Prostate gland (tissue), 2 donors: ENCODE results near the gene AUTS2. TPM values are rescaled to one million over a fixed set of nuclear protein-coding genes. Genes with fewer than 3 reads are reported as not detected.

Experiments
- DNase-seq: peaks from one replicate; pipeline ENCODE4 v3.0.0-alpha.2; 2019; ENCODE audit warnings: low spot score
- H3K27ac ChIP-seq, 2 donors: fragments of 200-600 bp; sonication (generic); 2 replicates each; pipeline ENCODE4 v1.5.1; 2017 to 2019
- H3K27me3 ChIP-seq: fragments of 200-600 bp; sonication (generic); replicated peaks from 2 replicates; pipeline ENCODE4 v1.5.1; 2019; ENCODE audit not compliant: insufficient read depth
- H3K36me3 ChIP-seq, 2 donors: fragments of 200-600 bp; sonication (generic); 1 replicate in 1 of 2; 2 replicates in 1 of 2; pipeline versions ENCODE4 v1.5.1 to v1.8.1; 2017 to 2019
- H3K4me1 ChIP-seq: fragments of 200-600 bp; sonication (generic); replicated peaks from 2 replicates; pipeline ENCODE4 v1.5.1; 2019
- H3K4me3 ChIP-seq, 2 donors: fragments of 200-600 bp; sonication (generic); 2 replicates each; pipeline ENCODE4 v1.5.1; 2017 to 2019
- H3K9me3 ChIP-seq: fragments of 200-600 bp; sonication (generic); 2 replicates; pipeline ENCODE4 v1.5.1; 2017
- POLR2A ChIP-seq: fragments of 450-650 bp; IDR thresholded peaks from one replicate; pipeline ENCODE4 v1.6.1; 2016; ENCODE audit warnings: antibody characterized with exemption, mild to moderate bottlenecking
- POLR2AphosphoS5 ChIP-seq: sonication (generic); formaldehyde crosslinking; IDR thresholded peaks from one replicate; pipeline ENCODE4 v1.6.1; 2017; ENCODE audit warnings: antibody characterized with exemption
- WGBS: methylation state at CpG from one replicate; pipeline ENCODE4 v1.1.5; 2018; 5-methylcytosine and 5-hydroxymethylcytosine counted together
- intact Hi-C: fragments of 100-400 bp; cut with DNase I; formaldehyde crosslinking; loops from one replicate; pipeline ENCODE4 v1.14.2; 2022
- total RNA-seq, 2 donors: library from RNA; depleted of rRNA; stranded (reverse); fragments of >200 nt; gene quantifications; one replicate each; pipeline ENCODE4 v1.1.0, GENCODE V29; 2016
- TF ChIP-seq, protein P1 (sequence below), 4 experiments: fragments of 200-600 bp in 2 of 4; fragments of 450-650 bp in 2 of 4; sonication (generic) in 2 of 4; IDR thresholded peaks; 1 replicate in 3 of 4; 2 replicates in 1 of 4; pipeline ENCODE4 v1.5.1; 2016 to 2019; ENCODE audit warnings: antibody characterized with exemption in 4 of 4, mild to moderate bottlenecking in 2 of 4, moderate library complexity in 2 of 4

The AUTS2 gene
- total RNA-seq, 2 donors from 2014 or later = 25.0 to 55.2 TPM

DNA sequence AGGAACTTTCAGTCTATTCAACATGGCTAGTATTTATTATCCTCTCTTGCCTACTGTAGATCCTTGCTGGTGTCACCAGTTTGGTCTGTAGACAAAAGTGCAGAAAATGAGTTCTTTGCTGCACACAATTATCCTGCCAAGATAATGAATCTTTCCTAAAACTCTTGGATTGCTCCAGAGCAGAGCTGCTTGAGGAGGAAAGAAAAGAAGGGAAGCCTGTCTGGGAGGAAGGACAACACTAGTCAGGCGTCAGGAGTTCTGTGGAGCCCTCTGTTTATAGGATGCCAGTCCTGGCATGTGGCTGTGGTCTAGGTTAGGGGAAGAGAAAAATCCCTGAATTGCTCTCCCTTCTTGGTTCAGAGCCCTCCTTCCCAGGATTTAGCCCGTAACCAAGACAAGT, 1103.7 kb downstream of the AUTS2 start:
- no peak for DNase-seq
- H3K4me1 ChIP-seq = peaks cover 4% of the 10 kb centered on the region
- no peaks in the 10 kb centered on the region for H3K9me3 ChIP-seq
- H3K36me3 ChIP-seq = no peaks in the 10 kb centered on the region
- no peak overlapping the region for H3K27ac ChIP-seq
- H3K4me3 ChIP-seq = no peak overlapping the region
- intact Hi-C loops = loop anchor here (5.0 kb wide), 1 partner anchor 650 kb away; no protein-coding TSS in a partner anchor
- H3K27me3 ChIP-seq = no peaks in the 10 kb centered on the region
- no peak for TF ChIP-seq POLR2AphosphoS5
- WGBS = 58% methylated on average over 2 of the region's 2 CpGs

DNA sequence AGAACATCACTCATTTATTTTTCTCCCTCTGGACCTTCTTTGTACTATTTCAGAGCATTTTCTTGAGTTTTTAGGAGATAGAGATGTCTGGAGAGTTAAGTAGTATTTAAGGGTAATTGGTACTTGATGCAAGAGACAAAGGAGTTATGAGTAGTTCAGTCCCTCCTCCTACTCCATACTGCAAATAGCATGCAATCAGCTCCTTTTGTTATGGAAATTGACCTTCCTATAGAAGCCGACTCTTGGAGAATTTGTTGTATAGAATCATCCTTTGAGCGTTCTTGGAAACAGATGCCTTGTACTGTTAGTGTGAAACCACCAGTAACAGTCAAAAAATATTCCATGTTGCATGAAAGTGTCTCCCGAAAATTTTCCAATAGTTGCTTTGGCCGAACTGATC, 1105.5 kb downstream of the AUTS2 start:
- Histone ChIP-seq H3K27ac (no peak overlapping the region), H3K4me3 (no peak overlapping the region), H3K27me3 (no peaks in the 10 kb centered on the region), H3K9me3 (no peaks in the 10 kb centered on the region), H3K36me3 (no peaks in the 10 kb centered on the region), H3K4me1 (peaks cover 4% of the 10 kb centered on the region)
- TF ChIP-seq, protein P1, sequence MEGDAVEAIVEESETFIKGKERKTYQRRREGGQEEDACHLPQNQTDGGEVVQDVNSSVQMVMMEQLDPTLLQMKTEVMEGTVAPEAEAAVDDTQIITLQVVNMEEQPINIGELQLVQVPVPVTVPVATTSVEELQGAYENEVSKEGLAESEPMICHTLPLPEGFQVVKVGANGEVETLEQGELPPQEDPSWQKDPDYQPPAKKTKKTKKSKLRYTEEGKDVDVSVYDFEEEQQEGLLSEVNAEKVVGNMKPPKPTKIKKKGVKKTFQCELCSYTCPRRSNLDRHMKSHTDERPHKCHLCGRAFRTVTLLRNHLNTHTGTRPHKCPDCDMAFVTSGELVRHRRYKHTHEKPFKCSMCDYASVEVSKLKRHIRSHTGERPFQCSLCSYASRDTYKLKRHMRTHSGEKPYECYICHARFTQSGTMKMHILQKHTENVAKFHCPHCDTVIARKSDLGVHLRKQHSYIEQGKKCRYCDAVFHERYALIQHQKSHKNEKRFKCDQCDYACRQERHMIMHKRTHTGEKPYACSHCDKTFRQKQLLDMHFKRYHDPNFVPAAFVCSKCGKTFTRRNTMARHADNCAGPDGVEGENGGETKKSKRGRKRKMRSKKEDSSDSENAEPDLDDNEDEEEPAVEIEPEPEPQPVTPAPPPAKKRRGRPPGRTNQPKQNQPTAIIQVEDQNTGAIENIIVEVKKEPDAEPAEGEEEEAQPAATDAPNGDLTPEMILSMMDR (IDR thresholded peaks at IDR 0.05) = no peak
- TF ChIP-seq POLR2AphosphoS5 (no peak), POLR2A (no peak)
- intact Hi-C loops = loop anchor here (5.0 kb wide), 1 partner anchor 651 kb away; no protein-coding TSS in a partner anchor
- no peak for DNase-seq
- WGBS = 98% methylated on average over 4 of the region's 4 CpGs

DNA sequence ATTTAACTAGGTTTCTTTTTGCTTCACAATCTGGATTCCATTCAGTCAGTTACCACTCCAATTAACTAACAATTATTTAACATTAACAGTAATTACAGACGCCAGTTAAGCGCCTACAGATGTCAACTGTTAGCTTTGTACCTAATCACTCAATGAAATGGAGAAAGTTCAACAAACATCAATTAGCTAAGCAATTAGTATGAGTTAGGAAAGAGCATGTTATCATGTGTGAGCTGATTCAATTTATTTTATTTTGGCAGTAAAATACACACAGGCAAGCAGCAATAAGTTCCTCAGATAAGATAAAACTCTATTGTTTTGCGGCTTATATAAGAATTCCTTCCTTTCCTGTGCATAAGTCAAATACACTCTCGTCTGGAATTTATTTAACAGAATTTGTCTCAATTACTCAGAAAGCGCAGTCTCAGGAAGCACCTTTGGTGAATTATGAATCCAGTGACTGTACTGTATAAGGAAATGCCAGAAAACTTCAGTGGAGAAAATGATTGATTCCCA, 1106.6 kb downstream of the AUTS2 start:
- Histone ChIP-seq H3K27ac (no peak overlapping the region), H3K36me3 (no peaks in the 10 kb centered on the region), H3K4me1 (peaks cover 9% of the 10 kb centered on the region), H3K4me3 (no peak overlapping the region), H3K9me3 (no peaks in the 10 kb centered on the region), H3K27me3 (no peaks in the 10 kb centered on the region)
- intact Hi-C loops = loop anchor here (5.0 kb wide), 1 partner anchor 653 kb away; no protein-coding TSS in a partner anchor
- 62% methylated on average over 5 of the region's 5 CpGs for WGBS
- DNase-seq = no peak
- no peak for TF ChIP-seq POLR2AphosphoS5
- TF ChIP-seq, protein P1 (IDR thresholded peaks at IDR 0.05) = no peak

DNA sequence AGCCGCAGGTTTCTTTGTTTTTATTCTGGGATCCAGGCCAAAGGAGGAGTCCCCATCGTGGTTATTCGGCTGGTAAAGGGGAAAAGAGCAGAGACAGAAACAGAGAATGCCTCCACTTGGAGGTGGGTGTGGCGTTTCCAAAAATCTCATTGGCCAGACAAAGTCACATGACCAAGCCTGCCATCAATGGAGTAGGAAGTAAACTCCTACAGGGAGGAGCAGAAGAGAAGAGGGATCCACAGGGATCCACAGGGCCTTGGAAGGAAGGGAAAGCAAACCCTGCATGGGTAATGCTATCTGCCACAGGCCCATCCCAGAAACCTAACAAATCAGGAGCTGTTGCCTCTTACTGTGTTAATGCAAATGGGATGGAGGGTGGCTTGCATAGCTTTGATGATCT, 1107.9 kb downstream of the AUTS2 start:
- Histone ChIP-seq H3K36me3 (no peaks in the 10 kb centered on the region), H3K27ac (no peak overlapping the region), H3K27me3 (no peaks in the 10 kb centered on the region), H3K9me3 (no peaks in the 10 kb centered on the region), H3K4me1 (peaks cover 9% of the 10 kb centered on the region), H3K4me3 (no peak overlapping the region)
- TF ChIP-seq, protein P1 (IDR thresholded peaks at IDR 0.05) = no peak
- TF ChIP-seq POLR2AphosphoS5 = no peak
- no peak for TF ChIP-seq POLR2A
- no peak for DNase-seq
- WGBS = 89% methylated on average over 4 of the region's 4 CpGs
- intact Hi-C loops = no loop called here

DNA sequence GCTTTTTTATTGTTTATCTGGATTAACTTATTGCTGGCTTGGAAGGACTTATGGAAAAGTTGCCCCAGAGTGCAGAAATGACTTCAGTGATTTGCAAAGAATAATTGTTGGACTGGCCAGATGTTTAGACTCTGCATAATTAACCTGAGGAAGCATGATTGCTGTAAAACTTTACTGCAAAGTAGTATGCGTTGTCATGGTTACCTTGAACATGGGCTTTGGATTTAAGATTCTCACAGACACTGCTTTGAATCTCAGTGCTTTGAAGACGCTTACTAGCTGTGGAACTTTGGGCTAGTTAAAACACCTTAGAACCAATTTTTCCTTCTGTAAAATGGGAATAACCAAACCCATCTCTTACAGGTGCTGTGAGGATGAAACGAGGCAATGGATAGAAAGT, 1108.4 kb downstream of the AUTS2 start:
- H3K27me3 ChIP-seq = no peaks in the 10 kb centered on the region
- 93% methylated on average over 3 of the region's 3 CpGs for WGBS
- peaks cover 9% of the 10 kb centered on the region for H3K4me1 ChIP-seq
- H3K9me3 ChIP-seq = no peaks in the 10 kb centered on the region
- H3K36me3 ChIP-seq = no peaks in the 10 kb centered on the region
- H3K4me3 ChIP-seq = no peak overlapping the region
- no peak overlapping the region for H3K27ac ChIP-seq
- TF ChIP-seq, protein P1 (IDR thresholded peaks at IDR 0.05) = no peak
- no peak for TF ChIP-seq POLR2A
- TF ChIP-seq POLR2AphosphoS5 = no peak
- no peak for DNase-seq
- intact Hi-C loops = no loop called here
